ENCODE data around the gene NHS.

DNA sequence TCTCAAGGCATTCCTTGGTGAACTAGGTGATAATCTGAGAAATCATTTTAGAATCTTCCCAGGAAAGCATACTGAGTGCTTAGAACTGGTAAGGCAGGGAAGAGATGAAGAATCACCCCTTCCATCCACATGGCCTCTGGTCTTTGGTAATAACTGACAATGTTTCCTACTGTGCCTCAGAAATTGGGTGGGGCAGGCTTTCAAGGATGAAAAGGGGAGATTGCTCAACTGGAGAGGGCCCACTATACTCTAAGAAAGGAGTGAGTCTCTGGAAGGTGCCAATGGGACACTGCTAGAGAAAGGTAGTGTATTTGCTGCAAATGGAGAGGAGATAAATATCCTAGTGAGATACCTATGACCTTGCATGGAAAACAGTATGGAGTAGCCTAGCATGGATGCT is 227.2 kb downstream of the NHS start:
- TF ChIP-seq, protein P1, sequence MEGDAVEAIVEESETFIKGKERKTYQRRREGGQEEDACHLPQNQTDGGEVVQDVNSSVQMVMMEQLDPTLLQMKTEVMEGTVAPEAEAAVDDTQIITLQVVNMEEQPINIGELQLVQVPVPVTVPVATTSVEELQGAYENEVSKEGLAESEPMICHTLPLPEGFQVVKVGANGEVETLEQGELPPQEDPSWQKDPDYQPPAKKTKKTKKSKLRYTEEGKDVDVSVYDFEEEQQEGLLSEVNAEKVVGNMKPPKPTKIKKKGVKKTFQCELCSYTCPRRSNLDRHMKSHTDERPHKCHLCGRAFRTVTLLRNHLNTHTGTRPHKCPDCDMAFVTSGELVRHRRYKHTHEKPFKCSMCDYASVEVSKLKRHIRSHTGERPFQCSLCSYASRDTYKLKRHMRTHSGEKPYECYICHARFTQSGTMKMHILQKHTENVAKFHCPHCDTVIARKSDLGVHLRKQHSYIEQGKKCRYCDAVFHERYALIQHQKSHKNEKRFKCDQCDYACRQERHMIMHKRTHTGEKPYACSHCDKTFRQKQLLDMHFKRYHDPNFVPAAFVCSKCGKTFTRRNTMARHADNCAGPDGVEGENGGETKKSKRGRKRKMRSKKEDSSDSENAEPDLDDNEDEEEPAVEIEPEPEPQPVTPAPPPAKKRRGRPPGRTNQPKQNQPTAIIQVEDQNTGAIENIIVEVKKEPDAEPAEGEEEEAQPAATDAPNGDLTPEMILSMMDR (IDR thresholded peaks at IDR 0.05), result no peak
- no peak for TF ChIP-seq POLR2A (IDR thresholded peaks at IDR 0.05)

Data from body of pancreas (tissue), 4 donors.